Activated T-cell treated with anti-CD3 and anti-CD28 coated beads, Interleukin-2, amount 50 U/mL, for 72 hours (primary cell): ENCODE results near the gene RNFT2. TPM values are rescaled to one million over a fixed set of nuclear protein-coding genes. Genes with fewer than 3 reads are reported as not detected.
A peak's percentile ranks its signal among the peaks of the same experiment; 100 is the strongest.

Experiments used
- ATAC-seq, 2 donors: fragments of 150-1000 bp; cut with Tn5 transposase; replicated peaks in 1 of 2; 2 replicates each; pipeline ENCODE4 v1.10.0; 2021; ENCODE audit warnings: moderate library complexity in 2 of 2, mild to moderate bottlenecking in 1 of 2
- DNase-seq, 2 donors: peaks; one replicate each; pipeline ENCODE4 v3.0.0; 2021 to 2022; ENCODE audit warnings: mixed read lengths in 1 of 2
- H3K27ac Mint-ChIP-seq: one replicate; pipeline ENCODE4 v1.8.0; 2022; ENCODE audit warnings: mild to moderate bottlenecking, moderate library complexity, mixed read lengths
- H3K27me3 Mint-ChIP-seq: one replicate; pipeline ENCODE4 v1.8.0; 2022; ENCODE audit warnings: low read depth, mixed read lengths
- H3K36me3 Mint-ChIP-seq, 2 donors: one replicate each; pipeline ENCODE4 v1.8.0; 2022; ENCODE audit warnings: mixed read lengths in 2 of 2, mild to moderate bottlenecking in 1 of 2; ENCODE audit not compliant: insufficient read depth in 2 of 2
- H3K4me1 Mint-ChIP-seq: one replicate; pipeline ENCODE4 v1.8.0; 2022; ENCODE audit warnings: low read depth, mixed read lengths
- H3K4me3 Mint-ChIP-seq, 2 donors: one replicate each; pipeline ENCODE4 v1.8.0; 2022; ENCODE audit warnings: mild to moderate bottlenecking in 2 of 2, mixed read lengths in 2 of 2, moderate library complexity in 2 of 2
- H3K9me3 Mint-ChIP-seq, 2 donors: one replicate each; pipeline ENCODE4 v1.8.0; 2022; ENCODE audit warnings: mixed read lengths in 2 of 2
- total RNA-seq, 2 donors: library from RNA; stranded (reverse); gene quantifications; one replicate each; pipeline ENCODE4 v1.2.3, GENCODE V29; 2022

Gene RNFT2
- total RNA-seq, 2 donors from 2014 or later = 10.4 to 11.5 TPM

DNA sequence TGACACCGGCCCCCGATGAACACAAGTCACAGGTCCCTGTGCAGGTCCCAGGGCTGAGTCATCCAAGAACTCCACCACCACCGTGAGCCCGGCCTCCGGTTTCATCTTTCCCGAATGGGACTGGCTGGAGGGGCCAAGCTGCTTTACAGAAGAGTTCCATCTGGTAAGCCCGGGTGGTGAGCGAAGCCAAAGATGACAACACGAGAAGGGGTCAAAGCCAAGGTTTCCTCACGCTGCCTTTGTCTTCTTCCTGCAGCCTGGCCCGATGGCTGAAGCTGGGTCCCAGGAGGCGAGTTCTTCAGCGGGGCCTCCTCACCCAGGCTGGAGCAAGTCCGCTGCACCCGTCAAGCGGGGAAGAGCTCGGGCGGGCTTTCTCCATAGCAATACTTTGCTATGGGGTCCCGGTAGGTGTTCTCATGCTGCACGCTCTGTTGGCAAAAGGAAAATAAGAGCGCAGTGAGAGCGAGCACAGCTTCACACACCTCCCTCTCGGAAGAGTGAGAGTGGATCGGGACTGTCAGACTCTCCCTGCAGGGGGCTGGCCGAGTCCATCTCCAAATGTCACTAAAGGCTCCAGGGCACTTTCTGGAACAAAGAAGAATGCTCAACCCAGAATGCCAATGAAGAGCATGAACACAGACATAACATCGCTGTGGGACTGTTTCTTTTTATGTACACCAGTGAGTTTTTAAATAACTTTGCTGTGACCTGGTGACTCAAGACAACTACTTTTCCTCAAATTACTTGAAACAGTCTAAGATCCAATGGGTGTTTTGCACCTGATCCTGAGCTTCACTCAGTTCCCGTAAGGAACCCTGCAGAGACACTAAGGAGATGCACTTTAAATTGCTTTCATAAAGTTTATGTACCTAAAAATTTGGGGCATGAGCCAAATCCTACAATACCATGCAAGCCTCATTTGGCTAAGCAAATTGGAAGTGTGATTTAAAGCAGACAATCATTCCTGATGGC, 20.4 kb upstream of the RNFT2 start:
- Mint-ChIP-seq H3K27me3 (no peaks in the 10 kb centered on the region), H3K27ac (no peak overlapping the region), H3K9me3 (no peaks in the 10 kb centered on the region), H3K4me3 (no peak overlapping the region), H3K4me1 (peaks cover 9% of the 10 kb centered on the region), H3K36me3 (peaks cover 0 to 2% of the 10 kb centered on the region in 2 donors)
- ATAC-seq (no peak), DNase-seq (no peak)

DNA sequence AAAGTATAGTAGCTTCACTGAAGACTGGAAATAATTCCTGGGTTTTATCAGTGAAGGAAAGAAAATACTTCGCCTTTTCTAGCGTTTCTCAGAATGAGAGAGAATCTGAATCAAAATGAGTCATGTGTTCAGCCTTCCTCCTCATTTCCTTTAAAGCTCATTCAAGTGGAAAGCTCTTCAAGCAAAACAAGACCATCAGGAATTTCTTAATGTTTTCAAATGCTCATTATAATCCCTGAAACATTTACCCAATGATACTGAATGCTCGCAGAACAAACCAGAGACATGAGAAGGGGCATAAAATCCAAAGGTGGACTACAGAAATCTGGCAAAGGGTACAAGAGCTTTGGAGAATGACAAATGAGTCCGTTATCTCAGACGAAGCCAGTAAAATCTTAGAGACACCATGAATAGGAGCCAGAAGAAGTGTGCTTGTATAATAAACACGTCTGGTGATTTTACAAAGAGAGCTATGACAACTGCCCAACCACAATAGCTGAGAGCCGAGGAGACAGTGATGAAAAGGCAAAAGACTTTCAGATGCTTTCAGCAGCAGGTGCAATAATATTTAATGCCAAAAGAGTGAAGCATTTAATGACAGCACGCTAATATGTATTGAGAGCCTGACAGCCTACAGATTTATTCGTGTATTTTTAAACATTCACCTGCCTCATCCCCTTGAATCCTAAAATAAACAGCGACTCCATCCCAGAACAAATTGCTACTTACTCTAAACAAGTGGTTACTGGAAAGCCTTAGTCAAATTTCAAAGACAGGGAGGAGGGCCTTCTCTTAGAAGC, 19.3 kb upstream of the RNFT2 start:
- H3K36me3 Mint-ChIP-seq = peaks cover 0 to 2% of the 10 kb centered on the region in 2 donors

GRCh38 chr12:116719731-116720528, 18.2 kb upstream of the RNFT2 start:
- Mint-ChIP-seq H3K4me1 (peaks cover 11% of the 10 kb centered on the region), H3K4me3 (no peak overlapping the region), H3K36me3 (peaks cover 0 to 2% of the 10 kb centered on the region in 2 donors), H3K27ac (no peak overlapping the region), H3K9me3 (no peaks in the 10 kb centered on the region), H3K27me3 (no peaks in the 10 kb centered on the region)
- ATAC-seq (no peak), DNase-seq (no peak)

More for the DNA sequence above, 19.3 kb upstream of the RNFT2 start:
- Mint-ChIP-seq H3K4me3 (no peak overlapping the region), H3K27me3 (no peaks in the 10 kb centered on the region), H3K9me3 (no peaks in the 10 kb centered on the region), H3K27ac (no peak overlapping the region), H3K4me1 (peaks cover 11% of the 10 kb centered on the region)
- no peak for DNase-seq
- no peak for ATAC-seq

DNA sequence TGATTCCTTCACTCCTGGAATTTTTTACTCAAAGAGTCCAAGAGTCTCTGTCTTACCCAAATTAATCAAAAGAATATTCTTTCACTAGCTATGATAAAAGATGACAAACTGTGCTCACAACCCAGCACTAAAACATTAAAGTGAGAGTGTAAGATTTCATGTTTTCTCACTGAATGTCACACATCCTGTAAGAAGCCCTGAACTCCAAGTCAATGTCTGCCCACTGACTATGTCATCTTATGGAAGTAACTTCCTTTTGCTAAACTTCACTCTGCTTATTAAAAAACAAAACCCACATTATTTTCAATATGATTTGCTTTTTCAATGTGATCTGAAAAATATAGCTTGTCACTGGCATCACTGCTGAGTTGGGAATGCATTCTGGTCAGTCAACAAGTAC, 15.9 kb upstream of the RNFT2 start:
- Mint-ChIP-seq H3K27ac (peak overlapping the region; percentile 32), H3K4me3 (no peak overlapping the region), H3K36me3 (no peaks in the 10 kb centered on the region), H3K9me3 (no peaks in the 10 kb centered on the region), H3K27me3 (no peaks in the 10 kb centered on the region), H3K4me1 (peaks cover 11% of the 10 kb centered on the region)
- ATAC-seq = no peak
- no peak for DNase-seq

DNA sequence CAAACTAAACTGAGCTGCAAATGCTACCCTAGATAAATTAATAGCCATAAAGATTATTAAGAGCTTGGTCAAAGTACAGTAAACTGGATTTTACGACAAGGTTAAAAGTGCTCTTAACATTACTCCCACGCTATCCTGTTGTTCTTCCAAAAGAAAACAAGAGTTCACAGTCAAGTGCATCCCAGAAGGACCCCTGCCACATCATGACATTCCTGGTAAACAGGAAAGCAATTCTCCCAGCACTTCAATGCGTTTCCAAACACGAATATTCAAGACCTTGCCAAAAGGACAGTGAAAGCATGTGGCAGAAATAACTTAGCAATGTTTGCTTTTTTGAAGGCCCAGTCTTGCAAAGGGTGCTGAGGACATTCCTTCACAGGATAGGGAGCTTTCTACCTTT, 11.4 kb upstream of the RNFT2 start:
- Mint-ChIP-seq H3K36me3 (peaks cover 0 to 1% of the 10 kb centered on the region in 2 donors), H3K27ac (no peak overlapping the region), H3K9me3 (no peaks in the 10 kb centered on the region), H3K4me3 (no peak overlapping the region), H3K27me3 (no peaks in the 10 kb centered on the region), H3K4me1 (peaks cover 19% of the 10 kb centered on the region)
- ATAC-seq (no peak), DNase-seq (no peak)

GRCh38 chr12:116727261-116727660, 10.9 kb upstream of the RNFT2 start:
- ATAC-seq = no peak
- no peaks in the 10 kb centered on the region for H3K27me3 Mint-ChIP-seq
- H3K9me3 Mint-ChIP-seq = no peaks in the 10 kb centered on the region
- H3K36me3 Mint-ChIP-seq = peaks cover 0 to 1% of the 10 kb centered on the region in 2 donors
- DNase-seq = no peak
- peaks cover 15% of the 10 kb centered on the region for H3K4me1 Mint-ChIP-seq
- H3K27ac Mint-ChIP-seq = no peak overlapping the region
- no peak overlapping the region for H3K4me3 Mint-ChIP-seq

- peak overlapping the region; percentile 55 for H3K27ac Mint-ChIP-seq
- ATAC-seq (no peak), DNase-seq (no peak)
- peaks cover 0 to 1% of the 10 kb centered on the region in 2 donors for H3K36me3 Mint-ChIP-seq
- no peaks in the 10 kb centered on the region for H3K9me3 Mint-ChIP-seq
- no peaks in the 10 kb centered on the region for H3K27me3 Mint-ChIP-seq
- H3K4me1 Mint-ChIP-seq = peaks cover 8% of the 10 kb centered on the region
- H3K4me3 Mint-ChIP-seq = no peak overlapping the region
These were observed 10.2 kb upstream of the RNFT2 start for GRCh38 chr12:116727891-116728290.

DNA sequence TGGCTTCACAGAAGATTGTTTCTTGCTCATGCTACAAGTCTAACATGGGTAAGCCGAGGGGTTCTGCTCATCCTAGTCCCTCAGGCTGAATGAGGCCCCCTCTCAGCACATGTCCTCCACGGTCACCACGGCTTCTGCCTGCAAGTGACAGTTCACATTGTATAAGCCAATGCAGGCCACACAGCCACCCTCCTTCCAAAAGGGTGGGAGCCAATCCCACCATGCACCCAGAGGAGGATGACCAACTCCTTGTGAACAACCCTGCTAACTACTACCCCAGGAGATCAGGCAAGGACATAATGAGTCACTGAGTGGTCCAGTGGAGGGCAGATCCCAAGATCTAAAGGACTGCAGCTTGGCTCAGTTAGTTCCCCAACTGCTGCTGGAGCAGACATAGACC, 6.3 kb upstream of the RNFT2 start:
- no peak overlapping the region for H3K27ac Mint-ChIP-seq
- no peaks in the 10 kb centered on the region for H3K9me3 Mint-ChIP-seq
- ATAC-seq (no peak), DNase-seq (no peak)
- no peaks in the 10 kb centered on the region for H3K27me3 Mint-ChIP-seq
- no peak overlapping the region for H3K4me3 Mint-ChIP-seq
- H3K36me3 Mint-ChIP-seq = peaks cover 9 to 10% of the 10 kb centered on the region in 2 donors
- peaks cover 34% of the 10 kb centered on the region for H3K4me1 Mint-ChIP-seq

DNA sequence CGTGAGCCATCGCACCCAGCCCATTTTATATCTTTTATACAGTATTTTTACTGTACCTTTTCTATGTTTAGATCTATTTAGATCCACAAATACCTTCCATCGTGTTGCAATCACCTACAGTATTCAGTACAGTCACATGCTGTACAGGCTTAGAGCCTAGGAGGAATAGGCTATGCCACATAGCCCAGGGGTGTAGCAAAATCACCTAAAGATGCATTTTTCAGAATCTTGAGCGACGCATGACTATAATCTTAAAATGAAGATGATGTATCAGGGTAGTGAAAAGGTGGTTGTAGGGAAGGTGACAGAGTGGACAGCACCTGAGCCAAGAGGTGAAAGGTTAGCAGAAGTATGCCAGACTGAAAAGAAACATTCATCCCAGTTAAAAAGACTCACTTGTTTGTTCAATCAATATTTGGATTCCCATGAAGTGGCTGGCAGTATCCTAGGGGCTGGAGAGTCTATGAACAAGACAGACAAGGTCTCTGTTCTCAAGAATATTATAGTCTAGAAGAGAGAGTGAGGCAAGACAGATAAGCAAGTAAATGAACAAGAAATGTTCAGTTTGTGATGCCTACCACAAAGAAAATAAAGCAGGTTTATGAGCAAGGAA, 3.9 kb upstream of the RNFT2 start:
- Mint-ChIP-seq H3K4me3 (no peak overlapping the region), H3K4me1 (peaks cover 34% of the 10 kb centered on the region), H3K27me3 (no peaks in the 10 kb centered on the region), H3K27ac (peak overlapping the region; percentile 39), H3K9me3 (no peaks in the 10 kb centered on the region), H3K36me3 (peaks cover 11 to 13% of the 10 kb centered on the region in 2 donors)
- no peak for DNase-seq
- ATAC-seq = no peak

DNA sequence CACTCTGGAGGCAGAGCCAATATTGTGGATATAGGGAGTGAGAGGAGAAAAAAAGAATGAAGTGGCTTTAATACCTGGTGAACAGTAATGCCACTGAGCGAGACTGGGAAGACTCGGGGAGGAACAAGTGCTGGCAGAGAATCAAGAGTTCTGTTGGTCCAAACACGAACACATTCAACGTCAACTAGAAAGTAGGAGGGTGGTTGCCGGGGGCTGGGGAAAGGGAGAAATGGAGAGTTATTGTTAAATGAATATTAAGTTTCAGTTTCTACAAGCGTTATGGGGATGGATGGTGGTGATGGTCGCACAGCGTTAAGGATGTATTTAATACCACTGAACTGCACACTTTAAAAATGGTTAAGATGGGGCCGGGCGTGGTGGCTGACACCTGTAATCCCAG, 3.0 kb upstream of the RNFT2 start:
- ATAC-seq (no peak), DNase-seq (no peak)
- no peak overlapping the region for H3K4me3 Mint-ChIP-seq
- H3K27me3 Mint-ChIP-seq = no peaks in the 10 kb centered on the region
- no peaks in the 10 kb centered on the region for H3K9me3 Mint-ChIP-seq
- H3K4me1 Mint-ChIP-seq = peaks cover 34% of the 10 kb centered on the region
- H3K36me3 Mint-ChIP-seq = peaks cover 11 to 12% of the 10 kb centered on the region in 2 donors
- no peak overlapping the region for H3K27ac Mint-ChIP-seq

- DNase-seq (no peak), ATAC-seq (no peak)
- Mint-ChIP-seq H3K4me3 (peak overlapping the region; percentile 93 to 95), H3K36me3 (peaks cover 11 to 12% of the 10 kb centered on the region in 2 donors), H3K27me3 (no peaks in the 10 kb centered on the region), H3K27ac (peak overlapping the region; percentile 80), H3K4me1 (peaks cover 34% of the 10 kb centered on the region), H3K9me3 (no peaks in the 10 kb centered on the region)
These were observed 2.0 kb upstream of the RNFT2 start for GRCh38 chr12:116735951-116736599.
